ENCODE data around the gene CDV3. TPM values are rescaled to one million over a fixed set of nuclear protein-coding genes. Genes with fewer than 3 reads are reported as not detected.

CDV3 gene
- total RNA-seq, 1 experiment from 2014 or later, result 123 TPM

DNA sequence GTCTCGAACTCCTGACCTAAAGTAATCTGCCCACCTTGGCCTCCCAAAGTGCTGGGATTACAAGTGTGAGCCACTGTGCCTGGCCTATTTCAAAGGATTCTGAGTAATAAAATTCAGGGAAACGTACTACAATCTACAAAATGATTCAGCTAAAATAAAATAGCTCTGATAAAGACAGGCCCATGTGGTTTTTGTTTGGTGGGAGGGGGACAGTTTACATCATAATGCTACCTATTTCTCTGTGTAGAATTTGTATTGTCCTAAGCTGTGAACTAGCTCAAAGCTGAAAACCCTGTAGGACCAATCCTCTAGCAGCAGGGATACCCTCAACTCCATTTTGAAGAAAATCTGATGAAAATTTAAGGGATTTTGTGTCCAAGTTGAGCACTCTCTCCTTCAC is 25.8 kb downstream of the CDV3 start:
- DNase-seq (ENCODE audit: extremely low read depth, low read depth), result no peak

DNA sequence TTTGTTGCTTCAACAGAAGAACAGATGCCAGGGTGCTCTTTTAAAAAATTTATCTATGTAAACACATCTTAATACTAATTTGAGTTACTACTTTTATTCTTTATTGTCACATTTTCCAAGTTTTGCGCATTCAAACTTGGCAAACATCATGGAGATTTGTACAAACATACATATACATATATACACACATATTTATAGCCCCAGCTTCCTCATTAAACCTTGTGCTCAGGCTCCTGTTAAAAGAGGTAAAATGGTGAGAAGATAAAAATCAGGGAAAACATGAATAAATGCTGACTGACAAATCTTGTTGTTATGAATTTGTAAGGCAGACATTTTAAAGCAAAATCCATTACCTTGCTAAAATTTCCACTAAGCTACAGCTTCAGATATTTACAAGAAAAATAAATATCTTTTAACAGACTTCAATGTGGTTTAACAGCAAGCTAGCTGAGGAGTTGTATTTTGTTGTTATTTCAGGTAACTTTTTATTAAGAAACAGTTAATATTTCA is 27.1 kb downstream of the CDV3 start:
- no peak for DNase-seq (ENCODE audit: extremely low read depth, low read depth)

DNA sequence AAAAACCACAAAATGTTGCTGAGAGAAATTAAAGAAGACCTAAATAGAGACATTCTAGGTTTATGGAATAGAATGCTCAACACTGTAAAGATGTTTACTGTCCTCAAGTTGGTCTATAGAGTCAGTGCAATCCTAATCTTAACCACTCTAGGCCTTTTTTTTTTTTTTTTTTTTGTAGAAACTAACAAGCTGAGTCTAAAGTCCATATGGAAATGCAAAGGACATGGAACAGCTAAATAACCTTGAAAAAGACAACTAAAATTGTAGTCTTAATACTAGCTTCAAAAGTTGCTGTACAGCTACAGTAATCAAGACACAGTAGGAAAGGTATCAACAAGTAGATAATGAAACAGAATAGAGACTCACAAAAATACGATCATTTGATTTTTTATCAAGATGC is 32.9 kb downstream of the CDV3 start:
- DNase-seq (ENCODE audit: extremely low read depth, low read depth), result no peak

DNA sequence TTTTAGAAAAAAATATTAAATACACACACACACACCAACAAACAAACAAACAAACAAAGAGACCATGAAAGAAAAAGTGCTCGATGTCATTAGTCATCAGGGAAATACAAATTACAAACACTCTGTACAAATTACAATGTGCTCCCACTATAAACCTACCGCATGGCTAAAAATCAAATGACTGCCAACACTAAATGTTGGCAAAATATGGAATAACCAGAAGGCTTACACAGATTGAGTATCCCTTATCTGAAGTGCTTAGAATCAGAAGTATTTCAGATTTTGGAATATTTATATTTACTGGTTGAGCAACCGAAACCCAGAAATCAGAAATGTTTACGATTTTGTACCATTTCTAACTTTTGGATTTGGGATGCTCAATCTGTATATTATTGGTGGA is 33.4 kb downstream of the CDV3 start:
- no peak for DNase-seq (ENCODE audit: extremely low read depth, low read depth)

DNA sequence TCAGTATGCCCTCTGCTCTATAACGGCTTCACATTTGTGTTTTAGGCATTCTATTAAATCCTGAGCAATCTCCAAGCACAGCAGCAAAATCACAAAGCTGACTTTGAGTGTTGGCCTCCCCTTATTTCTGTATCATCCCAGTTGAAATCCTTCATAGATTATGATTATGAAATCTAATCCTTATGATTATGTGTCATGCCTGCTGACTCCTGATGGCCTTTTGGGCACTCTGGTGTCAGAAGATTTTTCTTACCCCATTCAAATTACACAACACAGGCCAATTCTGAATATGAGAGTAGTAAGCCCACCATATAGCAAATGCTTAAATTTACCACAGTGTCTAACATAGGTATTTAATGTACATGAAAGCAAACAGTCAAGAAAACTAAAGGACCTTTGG is 34.3 kb downstream of the CDV3 start:
- no peak for DNase-seq (ENCODE audit: extremely low read depth, low read depth)

GRCh38 chr3:133608388-133608787 is 34.9 kb downstream of the CDV3 start:
- no peak for DNase-seq (ENCODE audit: extremely low read depth, low read depth)

DNA sequence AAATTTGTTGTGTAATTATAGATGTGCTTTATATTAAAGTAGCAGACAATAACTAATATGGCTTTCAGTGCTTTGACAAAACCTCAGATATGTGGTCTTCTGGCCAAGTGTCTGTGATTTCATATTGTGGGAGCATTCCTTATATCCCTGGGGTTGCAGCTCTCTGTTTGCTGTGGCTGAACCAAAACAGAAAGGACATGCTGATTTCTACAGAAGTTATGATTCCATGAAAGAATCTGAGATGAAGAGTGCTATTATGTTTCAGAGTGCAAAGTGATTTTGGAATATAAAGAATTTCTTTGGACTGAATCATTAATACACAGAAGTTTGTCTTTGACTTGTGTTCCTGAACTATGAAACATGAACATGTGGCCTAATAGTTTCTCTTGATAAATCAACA is 36.5 kb downstream of the CDV3 start:
- no peak for DNase-seq (ENCODE audit: extremely low read depth, low read depth)

DNA sequence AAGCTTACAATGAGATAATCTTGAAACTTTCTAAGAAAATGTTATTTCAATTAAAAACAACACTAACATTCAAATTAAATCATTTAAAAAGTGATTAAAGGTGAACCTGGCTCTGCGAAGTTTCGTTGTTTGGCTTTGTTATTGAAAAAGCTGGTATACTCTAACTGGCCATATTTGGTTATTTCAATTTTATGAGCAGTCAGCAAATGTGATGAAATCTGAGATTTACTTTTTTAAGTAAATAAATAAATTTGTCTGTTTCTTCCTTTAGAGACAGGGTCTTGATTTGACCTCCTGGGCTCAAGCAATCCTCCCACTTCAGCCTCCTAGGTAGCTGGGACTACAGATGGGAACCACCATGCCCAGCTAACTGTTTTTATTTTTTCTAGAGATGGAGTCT is 38.0 kb downstream of the CDV3 start:
- no peak for DNase-seq (ENCODE audit: extremely low read depth, low read depth)

GRCh38 chr3:133620066-133620784 is 46.7 kb downstream of the CDV3 start:
- DNase-seq (ENCODE audit: extremely low read depth, low read depth), result no peak

GRCh38 chr3:133627789-133628188 is 54.3 kb downstream of the CDV3 start:
- DNase-seq (ENCODE audit: extremely low read depth, low read depth), result no peak

- DNase-seq (ENCODE audit: extremely low read depth, low read depth), result no peak
Measured at GRCh38 chr3:133629146-133629545, 55.7 kb downstream of the CDV3 start.

- no peak for DNase-seq (ENCODE audit: extremely low read depth, low read depth)
Measured at GRCh38 chr3:133633439-133633838, 60.0 kb downstream of the CDV3 start.

Small RNA genes lying within 50 kb of the gene (small RNA-seq; reads per million reads assigned to genes)
- gene AC022296.2 (0 reads per million in 2 experiments), gene RF00438 (0 reads per million in 2 experiments)

Other genes with a start within 250 kb of the CDV3 start
- gene BFSP2, start 173.6 kb upstream of the CDV3 start, total RNA-seq (2014; rRNA removed; shearing (Covaris generic)), result not detected in 2 replicates
- gene TOPBP1, start 88.3 kb downstream of the CDV3 start, total RNA-seq (2014; rRNA removed; shearing (Covaris generic)), result 31.9 and 33.1 TPM in 2 replicates
- gene TF, start 172.7 kb downstream of the CDV3 start, total RNA-seq (2014; rRNA removed; shearing (Covaris generic)), result under 0.01 TPM in 1 of 2 replicates, not detected in the other
- gene SRPRB, start 232.1 kb downstream of the CDV3 start, total RNA-seq (2014; rRNA removed; shearing (Covaris generic)), result 51.8 and 58.6 TPM in 2 replicates